Activated T-helper 9 cell treated with anti-CD3 and anti-CD28 coated beads, Interleukin-2, amount 50 U/mL, for 16 hours (primary cell): ENCODE measurements around the gene ABHD17A.

ENCODE experiments used
- DNase-seq: peaks from one replicate; pipeline ENCODE4 v3.0.0-alpha.2; 2020; ENCODE audit warnings: low read depth

Gene ABHD17A

GRCh38 chr19:1885398-1886119 lies at the start of gene ABHD17A:
Gene ABHD17A (minus strand): TSS chr19:1885496. CDS start chr19:1881566, 3,930 bp downstream.
- peak; percentile 94 for DNase-seq

DNA sequence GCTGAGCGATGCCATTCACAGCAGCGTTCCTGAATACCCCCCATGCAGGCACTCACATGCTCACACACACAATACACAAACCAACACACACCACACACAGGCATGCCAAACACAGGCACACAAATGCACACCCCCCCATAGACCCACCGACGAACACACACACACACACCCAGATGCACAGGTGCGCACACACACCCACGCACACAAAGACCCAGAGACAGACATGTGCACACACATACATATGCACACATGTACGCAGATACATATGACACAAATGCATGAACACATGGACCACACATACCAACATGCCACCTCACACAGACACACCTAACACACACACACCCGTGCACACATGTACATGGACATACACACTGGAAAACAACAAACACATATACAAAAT lies 48.6 kb upstream of the ABHD17A start:
- DNase-seq: no peak

DNA sequence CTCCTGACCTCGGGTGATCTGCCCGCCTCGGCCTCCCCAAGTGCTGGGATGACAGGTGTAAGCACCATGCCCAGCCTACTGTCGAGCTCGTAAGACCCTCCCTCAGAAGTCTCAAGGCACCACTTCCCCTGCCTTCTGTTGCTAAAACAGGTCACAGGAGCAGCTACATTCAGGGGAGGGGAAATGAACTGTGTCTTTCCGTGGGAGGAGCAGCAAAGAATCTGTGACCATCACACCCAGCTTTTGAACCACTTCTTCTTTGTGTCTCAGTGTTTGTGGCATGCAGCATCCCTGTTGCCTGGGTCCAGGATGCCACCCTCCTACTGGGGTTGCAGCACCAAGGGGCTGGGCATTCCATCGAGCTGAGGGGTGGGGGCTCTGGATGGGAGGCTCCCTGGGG lies 47.9 kb upstream of the ABHD17A start:
- DNase-seq: no peak

DNA sequence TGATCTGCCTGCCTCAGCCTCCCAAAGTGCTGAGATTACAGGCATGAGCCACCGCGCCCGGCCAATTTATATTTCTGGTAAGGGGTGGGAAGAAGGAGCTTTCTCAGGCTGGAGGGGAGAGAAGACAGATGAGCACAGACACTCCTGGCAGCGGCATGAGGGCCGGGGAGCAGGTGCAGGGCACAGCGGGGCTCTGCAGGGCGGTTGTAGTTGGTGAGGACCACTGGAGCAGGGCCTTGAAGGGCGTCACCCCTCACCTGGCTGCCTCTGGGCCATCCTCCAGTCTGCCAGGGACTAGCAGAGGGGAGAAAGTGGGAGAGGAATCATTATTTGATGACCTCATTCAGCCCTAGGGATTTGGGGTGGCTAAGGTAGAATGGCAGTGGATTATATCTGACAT lies 47.1 kb upstream of the ABHD17A start:
- DNase-seq: no peak

DNA sequence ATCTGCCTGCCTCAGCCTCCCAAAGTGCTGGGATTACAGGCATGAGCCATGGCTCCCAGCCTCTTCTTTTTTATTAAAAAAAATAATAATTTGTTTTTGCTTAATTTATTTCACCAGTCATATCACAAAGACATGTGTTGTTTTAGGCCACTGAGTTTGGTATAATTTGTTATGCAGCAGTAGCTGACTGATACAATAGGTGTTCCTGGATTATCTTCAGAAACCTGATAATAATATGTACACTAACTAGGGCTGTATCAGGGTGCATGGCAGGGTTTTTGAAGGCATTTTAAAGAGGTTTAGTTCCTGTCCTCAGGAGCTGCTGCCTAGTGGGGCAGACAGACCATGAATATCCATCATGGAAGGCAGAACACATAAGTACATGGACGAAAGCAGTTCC lies 46.1 kb upstream of the ABHD17A start:
- no peak for DNase-seq

DNA sequence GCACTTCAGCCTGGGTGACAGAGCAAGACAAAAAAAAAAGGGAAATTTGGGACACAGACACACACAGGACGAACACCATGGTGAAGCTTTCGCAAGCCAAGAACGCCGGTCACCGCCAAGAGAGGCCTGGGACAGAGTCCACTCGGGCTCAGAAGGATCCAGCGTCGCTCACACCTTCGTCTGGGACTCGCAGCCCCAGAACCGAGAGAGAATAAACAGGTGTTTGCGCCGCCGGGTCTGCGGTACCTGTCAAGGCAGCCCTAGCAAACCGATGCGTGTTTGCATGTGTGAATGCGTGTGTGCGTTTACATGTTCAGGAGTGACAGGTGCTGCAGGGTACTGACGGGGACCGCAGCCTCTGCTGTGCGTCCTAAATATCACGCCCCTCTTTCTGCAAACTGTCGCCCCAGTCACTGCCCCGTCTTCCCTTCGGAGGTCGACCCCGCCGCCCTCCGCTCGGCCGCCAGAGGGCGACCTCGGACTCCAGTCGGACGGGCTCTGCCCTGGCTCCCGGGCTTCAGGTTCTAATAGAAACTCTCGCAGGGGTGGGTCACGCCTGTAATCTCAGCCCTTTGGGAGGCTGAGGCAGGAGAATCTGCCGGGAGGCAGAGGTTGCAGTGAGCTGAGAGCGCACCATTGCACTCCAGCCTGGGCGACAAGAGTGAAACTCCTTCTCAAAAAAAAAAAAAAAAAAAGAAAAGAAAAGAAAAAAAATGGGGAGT lies 43.9 kb upstream of the ABHD17A start:
- DNase-seq: peak; percentile 74

GRCh38 chr19:1925544-1925943 lies 40.2 kb upstream of the ABHD17A start:
- DNase-seq: no peak

- DNase-seq: no peak
These were observed 39.1 kb upstream of the ABHD17A start for GRCh38 chr19:1924320-1924961.

DNA sequence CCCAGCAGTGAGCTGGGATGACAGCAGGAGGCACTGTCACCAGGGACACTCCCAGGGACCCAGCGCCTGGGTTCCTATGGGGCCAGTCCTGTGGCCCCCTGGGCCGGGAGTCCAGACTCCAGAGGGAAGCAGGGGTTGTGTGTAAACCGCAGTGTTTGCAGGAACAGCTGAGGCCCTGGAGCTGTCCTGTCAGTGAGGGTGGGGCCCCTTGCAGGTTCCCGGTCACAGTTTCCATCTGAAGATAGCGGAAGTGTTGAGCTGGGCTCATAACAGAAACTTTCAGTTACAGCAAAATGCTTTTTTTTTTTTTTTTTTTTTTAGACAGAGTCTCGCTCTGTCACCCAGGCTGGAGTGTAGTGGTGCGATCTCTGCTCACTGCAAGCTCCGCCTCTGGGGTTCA lies 38.0 kb upstream of the ABHD17A start:
- peak; percentile 37 for DNase-seq

- no peak for DNase-seq
These were observed 37.5 kb upstream of the ABHD17A start for GRCh38 chr19:1922803-1923202.

DNA sequence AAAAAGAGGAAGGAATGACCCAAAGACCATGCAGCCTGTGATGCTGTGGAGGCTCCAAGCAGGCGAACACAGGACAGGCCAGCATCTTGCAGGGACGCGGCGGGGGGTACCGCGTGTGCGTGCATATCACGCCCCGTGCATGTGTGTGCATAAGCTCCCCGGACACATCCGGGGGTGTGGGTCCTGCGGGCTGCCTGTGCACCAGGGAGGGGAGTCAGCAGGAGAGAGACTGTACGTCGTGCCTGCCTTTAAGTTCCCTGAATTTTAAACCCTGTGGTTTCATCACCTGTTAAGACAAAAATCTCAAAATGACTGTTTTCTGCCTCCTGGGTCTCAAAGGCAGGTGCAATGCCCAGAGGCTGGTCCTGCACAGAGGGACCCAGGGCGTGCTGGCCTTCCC lies 36.5 kb upstream of the ABHD17A start:
- no peak for DNase-seq

GRCh38 chr19:1921326-1921725 lies 36.0 kb upstream of the ABHD17A start:
- DNase-seq: no peak

GRCh38 chr19:1920644-1921043 lies 35.3 kb upstream of the ABHD17A start:
- DNase-seq: no peak

GRCh38 chr19:1918975-1919374 lies 33.7 kb upstream of the ABHD17A start:
- no peak for DNase-seq

DNA sequence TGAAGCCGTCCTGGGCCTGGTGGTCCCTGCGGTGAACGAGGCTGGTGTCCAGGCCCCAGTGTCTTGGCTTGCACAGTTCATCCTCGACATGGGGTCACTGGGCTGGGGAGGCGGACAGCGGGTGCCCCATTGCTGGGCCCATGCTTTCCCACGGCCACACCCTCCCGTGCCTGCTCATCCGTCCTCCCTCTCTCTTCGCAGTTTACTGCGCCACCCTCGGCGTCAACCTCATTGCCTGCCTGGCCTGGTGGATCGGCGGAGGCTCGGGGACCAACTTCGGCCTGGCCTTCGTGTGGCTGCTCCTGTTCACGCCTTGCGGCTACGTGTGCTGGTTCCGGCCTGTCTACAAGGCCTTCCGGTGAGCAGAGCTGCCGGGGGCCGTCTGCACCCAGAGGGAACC lies 32.6 kb upstream of the ABHD17A start:
- no peak for DNase-seq

DNA sequence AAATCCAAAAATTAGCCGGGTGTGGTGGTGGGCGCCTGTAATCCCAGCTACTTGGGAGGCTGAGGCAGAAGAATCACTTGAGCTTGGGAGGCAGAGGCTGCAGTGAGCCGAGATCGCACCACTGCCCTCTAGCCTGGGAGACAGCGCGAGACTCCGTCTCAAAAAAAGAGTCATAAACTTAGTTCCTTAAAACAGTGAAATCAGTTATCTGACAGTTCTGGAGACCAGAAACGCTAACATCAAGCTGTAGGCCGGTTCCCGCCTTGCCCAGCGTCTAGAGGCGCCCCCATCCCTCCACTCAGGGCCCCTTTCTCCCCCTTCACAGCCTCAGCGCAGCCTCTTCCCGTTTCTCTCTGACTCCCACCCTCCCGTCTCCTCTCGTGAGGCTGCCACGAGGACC lies 31.9 kb upstream of the ABHD17A start:
- no peak for DNase-seq

- no peak for DNase-seq
These were observed 29.6 kb upstream of the ABHD17A start for GRCh38 chr19:1914826-1915341.

DNA sequence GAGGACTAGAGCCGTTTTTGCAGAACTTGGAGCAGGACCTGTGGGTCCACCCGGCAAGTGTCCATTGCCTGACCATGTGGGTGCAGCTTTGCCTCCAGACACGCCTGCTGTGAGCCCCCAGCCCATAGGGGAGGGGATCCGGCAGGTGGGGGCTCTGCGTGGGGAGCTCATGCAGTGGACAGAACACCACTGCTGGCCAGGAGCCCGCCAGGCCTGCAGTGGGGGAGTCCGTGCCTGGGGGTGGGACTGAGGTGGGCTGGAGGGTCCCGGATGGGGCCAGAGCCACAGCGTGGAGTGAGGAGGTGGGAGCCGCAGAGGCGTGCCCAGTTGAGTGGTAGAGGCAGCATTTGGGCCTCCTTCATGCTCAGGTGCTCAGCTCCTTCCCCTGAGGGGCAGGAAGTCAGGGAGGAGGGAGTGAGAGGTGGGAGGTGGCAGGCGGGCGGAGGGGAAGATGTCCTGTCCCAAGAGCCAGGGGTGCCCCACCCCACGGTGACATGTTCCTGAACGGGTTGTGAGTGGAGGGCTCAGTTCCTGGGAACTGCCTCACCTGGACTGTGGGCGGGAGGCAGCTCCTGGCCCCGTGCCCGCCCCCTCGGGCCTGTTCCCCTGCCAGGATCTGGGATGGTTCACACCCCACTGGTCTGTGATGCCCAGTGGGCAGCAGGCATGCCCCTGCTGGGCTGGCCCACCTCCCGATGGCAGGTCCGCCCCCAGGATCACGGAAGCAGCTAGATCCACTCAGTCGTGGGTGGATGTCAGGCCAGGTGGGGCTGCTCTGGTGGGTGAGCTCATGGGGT lies 28.7 kb upstream of the ABHD17A start:
- DNase-seq: no peak

DNA sequence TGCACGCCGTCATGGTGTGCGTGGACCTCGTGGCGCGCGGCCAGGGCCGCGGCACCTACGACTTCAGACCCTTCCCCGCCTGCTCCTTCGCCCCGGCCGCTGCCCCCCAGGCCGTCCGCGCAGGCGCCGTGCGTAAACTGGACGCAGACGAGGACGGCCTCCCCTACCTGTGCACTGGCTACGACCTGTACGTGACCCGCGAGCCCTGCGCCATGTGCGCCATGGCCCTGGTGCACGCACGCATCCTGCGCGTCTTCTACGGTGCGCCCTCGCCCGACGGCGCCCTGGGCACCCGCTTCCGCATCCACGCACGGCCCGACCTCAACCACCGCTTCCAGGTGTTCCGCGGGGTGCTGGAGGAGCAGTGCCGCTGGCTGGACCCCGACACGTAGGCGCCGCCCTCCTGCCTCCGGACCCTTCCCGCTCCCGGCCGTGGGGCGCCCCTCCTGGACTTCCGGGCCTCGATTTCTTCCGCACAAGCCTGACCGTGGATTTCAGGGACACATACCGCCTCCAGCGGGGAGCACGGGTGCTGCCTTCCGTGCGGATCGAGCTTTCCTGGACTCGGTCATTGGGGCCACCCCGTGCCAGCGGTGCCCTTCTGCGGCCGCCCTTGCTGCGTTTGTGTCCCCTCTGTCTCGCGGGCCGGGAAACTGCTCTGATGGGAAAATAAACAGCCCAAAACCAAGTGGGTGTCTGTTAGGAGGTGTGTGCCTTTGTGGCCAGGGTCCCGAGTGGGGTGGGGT lies 27.6 kb upstream of the ABHD17A start:
- DNase-seq: no peak

- no peak for DNase-seq
These were observed 26.7 kb upstream of the ABHD17A start for GRCh38 chr19:1911995-1912394.

- peak; percentile 35 for DNase-seq
These were observed 25.8 kb upstream of the ABHD17A start for GRCh38 chr19:1911098-1911497.
